Upper lobe of left lung (tissue), 6 donors: ENCODE data around the gene MSMB. TPM values are rescaled to one million over a fixed set of nuclear protein-coding genes. Genes with fewer than 3 reads are reported as not detected.
"Not testable (repeated sequence)": the region's sequence is repeated elsewhere in the genome, so short reads cannot be mapped to it uniquely, and the experiment has no call there.

Experiments
- ATAC-seq, 2 donors: fragments of 200-7000 bp; cut with Tn5 transposase; one replicate each; pipeline ENCODE4 v1.9.1; 2022; ENCODE audit warnings: mild to moderate bottlenecking in 2 of 2, moderate library complexity in 2 of 2; ENCODE audit not compliant: low FRiP score in 2 of 2
- DNase-seq, 2 donors: peaks; one replicate each; pipeline ENCODE4 v3.0.0-alpha.2; 2019 to 2020
- H3K27ac ChIP-seq, 4 donors: fragments of 200-600 bp; sonication (generic); one replicate each; pipeline ENCODE4 v1.5.1; 2016 to 2019
- H3K27me3 ChIP-seq, 4 donors: fragments of 200-600 bp; sonication (generic); one replicate each; pipeline ENCODE4 v1.5.1; 2017 to 2019
- H3K36me3 ChIP-seq, 4 donors: fragments of 200-600 bp; sonication (generic); one replicate each; pipeline ENCODE4 v1.5.1; 2016 to 2019
- H3K4me1 ChIP-seq, 4 donors: fragments of 200-600 bp; sonication (generic); one replicate each; pipeline ENCODE4 v1.5.1; 2018 to 2019
- H3K4me3 ChIP-seq, 4 donors: fragments of 200-600 bp; sonication (generic); one replicate each; pipeline ENCODE4 v1.5.1; 2017 to 2019; ENCODE audit warnings: mild to moderate bottlenecking in 2 of 4, moderate library complexity in 1 of 4
- H3K9me3 ChIP-seq, 4 donors: fragments of 200-600 bp; sonication (generic); one replicate each; pipeline ENCODE4 v1.5.1; 2018 to 2019
- WGBS, 2 donors: methylation state at CpG; one replicate each; pipeline ENCODE4 v1.1.5; 2017 to 2018; 5-methylcytosine and 5-hydroxymethylcytosine counted together
- small RNA-seq, 4 donors: library from RNA; depleted of rRNA; stranded (forward); fragments of <200 nt; gene quantifications; one replicate each; pipeline ENCODE3, GENCODE V24; 2016
- total RNA-seq, 6 donors: library from RNA; depleted of rRNA in 4 of 6; stranded (reverse); fragments of >200 nt in 4 of 6; gene quantifications; one replicate each; pipeline versions ENCODE4 v1.1.0 to v1.2.1, GENCODE V29; 2016 to 2021
- TF ChIP-seq, protein P1 (sequence below), 6 experiments: fragments of 450-650 bp in 4 of 6; fragments of 200-600 bp in 2 of 6; sonication (generic) in 2 of 6; IDR thresholded peaks; one replicate each; pipeline ENCODE4 v1.5.1; 2016 to 2019; ENCODE audit warnings: antibody characterized with exemption in 6 of 6
- donor health status: DM: no; HTN: no; CAD: no; lungs with moderate emphysema.
- donor health status: DM: no; HTN: yes; CAD: no; lungs with severe emphysema.

The MSMB gene
- total RNA-seq, 6 donors from 2014 or later: 7.8 TPM; not detected in 5

DNA sequence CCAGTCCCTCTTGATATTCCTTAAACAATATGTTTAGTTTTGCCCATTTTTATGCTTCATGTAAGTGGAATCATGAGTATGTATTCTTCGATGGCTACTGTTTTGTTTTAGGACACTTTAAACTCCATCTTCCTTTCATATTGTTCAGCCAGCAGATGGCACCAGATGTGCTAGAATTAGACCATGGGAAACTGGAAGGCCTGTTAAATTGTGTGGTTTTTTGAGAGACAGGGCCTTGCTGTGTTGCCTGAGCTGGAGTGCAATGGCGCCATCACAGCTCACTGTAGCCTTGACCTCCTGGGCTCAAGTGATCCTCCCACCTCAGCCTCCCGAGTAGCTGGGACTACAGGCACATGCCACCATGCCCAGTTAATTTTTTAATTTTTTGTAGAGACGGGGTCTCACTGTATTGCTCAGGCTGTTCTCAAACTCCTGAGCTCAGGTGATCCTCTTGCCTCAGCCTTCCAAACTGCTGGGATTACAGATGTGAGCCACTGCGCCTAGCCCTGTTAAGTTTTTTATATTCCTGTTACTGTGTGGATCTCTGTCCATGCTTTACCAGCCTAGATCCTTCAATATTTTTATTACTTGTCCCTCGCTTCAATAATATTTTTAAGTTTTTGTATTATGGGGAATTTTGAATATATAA, 62.4 kb downstream of the MSMB start:
- H3K9me3 ChIP-seq, H3K4me1 ChIP-seq, H3K4me3 ChIP-seq, H3K27me3 ChIP-seq, H3K27ac ChIP-seq: not testable (repeated sequence)
- ATAC-seq (peak in 1 of 2 donors; percentile 70), DNase-seq (peak in 1 of 2 donors; percentile 29)
- TF ChIP-seq, protein P1, sequence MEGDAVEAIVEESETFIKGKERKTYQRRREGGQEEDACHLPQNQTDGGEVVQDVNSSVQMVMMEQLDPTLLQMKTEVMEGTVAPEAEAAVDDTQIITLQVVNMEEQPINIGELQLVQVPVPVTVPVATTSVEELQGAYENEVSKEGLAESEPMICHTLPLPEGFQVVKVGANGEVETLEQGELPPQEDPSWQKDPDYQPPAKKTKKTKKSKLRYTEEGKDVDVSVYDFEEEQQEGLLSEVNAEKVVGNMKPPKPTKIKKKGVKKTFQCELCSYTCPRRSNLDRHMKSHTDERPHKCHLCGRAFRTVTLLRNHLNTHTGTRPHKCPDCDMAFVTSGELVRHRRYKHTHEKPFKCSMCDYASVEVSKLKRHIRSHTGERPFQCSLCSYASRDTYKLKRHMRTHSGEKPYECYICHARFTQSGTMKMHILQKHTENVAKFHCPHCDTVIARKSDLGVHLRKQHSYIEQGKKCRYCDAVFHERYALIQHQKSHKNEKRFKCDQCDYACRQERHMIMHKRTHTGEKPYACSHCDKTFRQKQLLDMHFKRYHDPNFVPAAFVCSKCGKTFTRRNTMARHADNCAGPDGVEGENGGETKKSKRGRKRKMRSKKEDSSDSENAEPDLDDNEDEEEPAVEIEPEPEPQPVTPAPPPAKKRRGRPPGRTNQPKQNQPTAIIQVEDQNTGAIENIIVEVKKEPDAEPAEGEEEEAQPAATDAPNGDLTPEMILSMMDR (IDR thresholded peaks at IDR 0.05): peak in 3 of 6 experiments; percentile 22 to 48 (median 45)
- H3K36me3 ChIP-seq: peaks cover 0 to 29% (median 12%) of the 10 kb centered on the region in 4 donors
- 74 to 76% methylated on average over 5 to 6 of the region's 6 CpGs for WGBS, 2 donors

Small RNAs within 50 kb of the gene (small RNA-seq; reads per million reads assigned to genes)
- gene SNORA74C-1: 0 reads per million in 4 donors

Other genes starting within 250 kb of the MSMB start
- 10 to 100 TPM in 5 of 6 donors, 1 to 10 TPM in 1; 7.7 to 53.4 (median 12.7) TPM for gene AGAP4, start 198.8 kb downstream of the MSMB start, total RNA-seq
- gene TIMM23, start 73.8 kb downstream of the MSMB start, total RNA-seq: 10 to 100 TPM; 15.8 to 57.6 (median 36.1) TPM
- 100 to 1,000 TPM in 4 of 6 donors, 10 to 100 TPM in 2; 57.6 to 184 (median 144) TPM for gene NCOA4, start 15.6 kb downstream of the MSMB start, total RNA-seq
- gene ANTXRL, start 240.7 kb upstream of the MSMB start, total RNA-seq: not detected